HG02678 (cell line): ENCODE measurements around the gene PHAX.
A peak's percentile ranks its signal among the peaks of the same experiment; 100 is the strongest.
"Not testable (repeated sequence)": the region's sequence is repeated elsewhere in the genome, so short reads cannot be mapped to it uniquely, and the experiment has no call there.

ENCODE experiments used
- ATAC-seq: cut with Tn5 transposase; IDR thresholded peaks from one replicate; pipeline ENCODE4 v1.9.1; 2021; ENCODE audit warnings: mild to moderate bottlenecking, moderate library complexity; ENCODE audit not compliant: unreplicated experiment

Gene PHAX

GRCh38 chr5:126600631-126601511 is at the start of gene PHAX:
TSS of gene PHAX (plus strand) at chr5:126600947. CDS start at chr5:126600963, 16 bp downstream.
- ATAC-seq = peak; percentile 96

GRCh38 chr5:126552614-126553013 is 48.1 kb upstream of the PHAX start:
- ATAC-seq = no peak

- not testable (repeated sequence) for ATAC-seq
These were observed 45.6 kb upstream of the PHAX start for GRCh38 chr5:126555101-126555500.

- no peak for ATAC-seq
These were observed 38.8 kb upstream of the PHAX start for GRCh38 chr5:126561908-126562307.

- ATAC-seq = peak; percentile 87
These were observed 37.9 kb upstream of the PHAX start for GRCh38 chr5:126562823-126563222.

- ATAC-seq = no peak
These were observed 32.5 kb upstream of the PHAX start for GRCh38 chr5:126568206-126568755.

- ATAC-seq = no peak
These were observed 25.1 kb upstream of the PHAX start for GRCh38 chr5:126575644-126576043.

GRCh38 chr5:126576974-126577373 is 23.8 kb upstream of the PHAX start:
- ATAC-seq = no peak

GRCh38 chr5:126577415-126577814 is 23.3 kb upstream of the PHAX start:
- ATAC-seq = no peak

- ATAC-seq = no peak
These were observed 21.0 kb upstream of the PHAX start for GRCh38 chr5:126579716-126580115.

GRCh38 chr5:126583761-126584160 is 17.0 kb upstream of the PHAX start:
- no peak for ATAC-seq

GRCh38 chr5:126587551-126588390 is 13.0 kb upstream of the PHAX start:
- ATAC-seq = no peak

- no peak for ATAC-seq
These were observed 11.0 kb upstream of the PHAX start for GRCh38 chr5:126589536-126590297.

- no peak for ATAC-seq
These were observed 9.2 kb upstream of the PHAX start for GRCh38 chr5:126591549-126591948.

- peak; percentile 76 for ATAC-seq
These were observed 5.8 kb upstream of the PHAX start, which contains the start of gene ALDH7A1 for GRCh38 chr5:126594748-126595485. TSS of gene ALDH7A1 (minus strand) at chr5:126595219. CDS start at chr5:126595198, 21 bp downstream.

GRCh38 chr5:126595486-126596083 is 5.2 kb upstream of the PHAX start:
- ATAC-seq = peak; percentile 18

GRCh38 chr5:126597156-126597555 is 3.6 kb upstream of the PHAX start:
- ATAC-seq = no peak

GRCh38 chr5:126599499-126599898 is 1.2 kb upstream of the PHAX start:
- no peak for ATAC-seq

- not testable (repeated sequence) for ATAC-seq
These were observed 646 bp upstream of the PHAX start for GRCh38 chr5:126599971-126600630.
